WTC11 (cell line): Measurements from ENCODE around the gene TRIM38. TPM values are rescaled to one million over a fixed set of nuclear protein-coding genes. Genes with fewer than 3 reads are reported as not detected.

ENCODE experiments used
- ATAC-seq: fragments of 200-7000 bp; cut with Tn5 transposase; 2 replicates; pipeline ENCODE4 v1.10.0; 2021; ENCODE audit warnings: mild to moderate bottlenecking, moderate library complexity
- CTCF ChIA-PET: fragments of 300-600 bp; sonication (Branson Sonifier 250); formaldehyde crosslinking; loops from one replicate; lab custom pipeline; 2021; ENCODE audit warnings: antibody characterized with exemption; lab: Charles Lee
- POLR2A ChIA-PET: fragments of 350-600 bp; sonication (Branson Sonifier 250); formaldehyde crosslinking; loops from one replicate; lab custom pipeline; 2021; ENCODE audit warnings: antibody characterized with exemption; lab: Charles Lee
- DNase-seq: peaks from one replicate; pipeline ENCODE4 v3.0.0; 2021; ENCODE audit warnings: low spot score
- H3K27ac Mint-ChIP-seq: 2 replicates; pipeline ENCODE4 v1.8.0; 2021; ENCODE audit warnings: mixed read lengths
- H3K27me3 Mint-ChIP-seq: 2 replicates; pipeline ENCODE4 v1.8.0; 2021; ENCODE audit warnings: low read depth, mild to moderate bottlenecking, moderate library complexity, mixed read lengths
- H3K36me3 Mint-ChIP-seq: 2 replicates; pipeline ENCODE4 v1.8.0; 2021; ENCODE audit warnings: mixed read lengths
- H3K4me1 Mint-ChIP-seq: 2 replicates; pipeline ENCODE4 v1.8.0; 2022; ENCODE audit warnings: mixed read lengths
- H3K4me3 Mint-ChIP-seq: 2 replicates; pipeline ENCODE4 v1.8.0; 2021; ENCODE audit warnings: mild to moderate bottlenecking, moderate library complexity, mixed read lengths
- H3K9me3 Mint-ChIP-seq: 2 replicates; pipeline ENCODE4 v1.8.0; 2021; ENCODE audit warnings: mixed read lengths
- AR ChIP-seq: fragments of 250-450 bp; sonication (Bioruptor Pico); IDR thresholded peaks from 2 replicates; pipeline ENCODE4 v1.9.0; 2021; ENCODE audit warnings: mild to moderate bottlenecking
- ATF2 ChIP-seq: sonication (generic); formaldehyde crosslinking; IDR thresholded peaks from 2 replicates; pipeline ENCODE4 v1.8.1; 2022; ENCODE audit warnings: low read depth, missing genetic modification reagents, borderline replicate concordance
- EMX1 ChIP-seq: fragments of 250-450 bp; sonication (Bioruptor Pico); IDR thresholded peaks from 2 replicates; pipeline ENCODE4 v1.8.0; 2021; ENCODE audit warnings: mild to moderate bottlenecking
- ETV6 ChIP-seq: sonication (generic); formaldehyde crosslinking; IDR thresholded peaks from 2 replicates; pipeline ENCODE4 v1.8.1; 2022; ENCODE audit warnings: mild to moderate bottlenecking, missing genetic modification reagents
- GRHL2 ChIP-seq: fragments of 250-450 bp; sonication (Bioruptor Pico); IDR thresholded peaks from 2 replicates; pipeline ENCODE4 v1.8.0; 2022; ENCODE audit warnings: mild to moderate bottlenecking, moderate library complexity; ENCODE audit not compliant: insufficient replicate concordance, severe bottlenecking
- GTF2I ChIP-seq: fragments of 250-450 bp; sonication (Bioruptor Pico); conservative IDR thresholded peaks from 2 replicates; pipeline ENCODE4 v1.4.0; 2021; ENCODE audit warnings: mild to moderate bottlenecking
- IRF2 ChIP-seq: sonication (generic); formaldehyde crosslinking; IDR thresholded peaks from 2 replicates; pipeline ENCODE4 v1.8.0; 2022; ENCODE audit warnings: low read depth, missing genetic modification reagents, borderline replicate concordance
- NR1H2 ChIP-seq: sonication (generic); formaldehyde crosslinking; IDR thresholded peaks from 2 replicates; pipeline ENCODE4 v1.9.0; 2021; ENCODE audit warnings: mild to moderate bottlenecking, moderate library complexity, missing genetic modification reagents
- RORB ChIP-seq: fragments of 250-450 bp; sonication (Bioruptor Pico); IDR thresholded peaks from 2 replicates; pipeline ENCODE4 v1.9.0; 2021; ENCODE audit warnings: mild to moderate bottlenecking
- SMAD4 ChIP-seq: sonication (generic); formaldehyde crosslinking; IDR thresholded peaks from 2 replicates; pipeline ENCODE4 v1.8.0; 2022; ENCODE audit warnings: mild to moderate bottlenecking, missing genetic modification reagents
- SP1 ChIP-seq: sonication (generic); formaldehyde crosslinking; conservative IDR thresholded peaks from 2 replicates; pipeline ENCODE4 v1.8.1; 2022; ENCODE audit warnings: missing genetic modification reagents
- TEAD4 ChIP-seq: sonication (generic); formaldehyde crosslinking; IDR thresholded peaks from 2 replicates; pipeline ENCODE4 v1.8.0; 2022; ENCODE audit warnings: mild to moderate bottlenecking, missing genetic modification reagents
- ZBTB21 ChIP-seq: sonication (generic); formaldehyde crosslinking; IDR thresholded peaks from 2 replicates; pipeline ENCODE4 v1.8.1; 2023; ENCODE audit warnings: mild to moderate bottlenecking, missing genetic modification reagents, borderline replicate concordance
- ZNF423 ChIP-seq: fragments of 250-450 bp; sonication (Bioruptor Pico); IDR thresholded peaks from 2 replicates; pipeline ENCODE4 v2.1.2; 2022; ENCODE audit warnings: mild to moderate bottlenecking, moderate library complexity
- total RNA-seq: library from RNA; stranded (reverse); gene quantifications from 3 replicates; pipeline ENCODE4 v1.2.3, GENCODE V29; 2021
- TF ChIP-seq, protein P1 (sequence below): sonication (generic); formaldehyde crosslinking; IDR thresholded peaks from 2 replicates; pipeline ENCODE4 v1.8.1; 2023; ENCODE audit warnings: mild to moderate bottlenecking, missing genetic modification reagents
- TF ChIP-seq, protein P2 (sequence below): sonication (generic); formaldehyde crosslinking; conservative IDR thresholded peaks from 2 replicates; pipeline ENCODE4 v1.8.1; 2022; ENCODE audit warnings: mild to moderate bottlenecking, missing genetic modification reagents
- TF ChIP-seq, protein P3 (sequence below): sonication (generic); formaldehyde crosslinking; IDR thresholded peaks from 2 replicates; pipeline ENCODE4 v1.8.0; 2022; ENCODE audit warnings: mild to moderate bottlenecking, missing genetic modification reagents
- TF ChIP-seq, protein P4 (sequence below): sonication (generic); formaldehyde crosslinking; IDR thresholded peaks from 2 replicates; pipeline ENCODE4 v1.8.0; 2023; ENCODE audit warnings: missing genetic modification reagents

Gene TRIM38
- total RNA-seq, 1 experiment from 2014 or later: 1.6 TPM

- H3K4me3 Mint-ChIP-seq: no peak overlapping the region
- CTCF ChIA-PET: no interaction called here
- 0 out of 2 replicates have a peak, but pooled peaks cover 4% of the 10 kb centered on the region for H3K4me1 Mint-ChIP-seq
- TF ChIP-seq, protein P1, sequence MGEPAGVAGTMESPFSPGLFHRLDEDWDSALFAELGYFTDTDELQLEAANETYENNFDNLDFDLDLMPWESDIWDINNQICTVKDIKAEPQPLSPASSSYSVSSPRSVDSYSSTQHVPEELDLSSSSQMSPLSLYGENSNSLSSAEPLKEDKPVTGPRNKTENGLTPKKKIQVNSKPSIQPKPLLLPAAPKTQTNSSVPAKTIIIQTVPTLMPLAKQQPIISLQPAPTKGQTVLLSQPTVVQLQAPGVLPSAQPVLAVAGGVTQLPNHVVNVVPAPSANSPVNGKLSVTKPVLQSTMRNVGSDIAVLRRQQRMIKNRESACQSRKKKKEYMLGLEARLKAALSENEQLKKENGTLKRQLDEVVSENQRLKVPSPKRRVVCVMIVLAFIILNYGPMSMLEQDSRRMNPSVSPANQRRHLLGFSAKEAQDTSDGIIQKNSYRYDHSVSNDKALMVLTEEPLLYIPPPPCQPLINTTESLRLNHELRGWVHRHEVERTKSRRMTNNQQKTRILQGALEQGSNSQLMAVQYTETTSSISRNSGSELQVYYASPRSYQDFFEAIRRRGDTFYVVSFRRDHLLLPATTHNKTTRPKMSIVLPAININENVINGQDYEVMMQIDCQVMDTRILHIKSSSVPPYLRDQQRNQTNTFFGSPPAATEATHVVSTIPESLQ (CRISPR knock-in tag): no peak
- TF ChIP-seq ZNF423 (CRISPR knock-in tag): no peak
- TF ChIP-seq NR1H2 (CRISPR knock-in tag): no peak
- no peak for TF ChIP-seq AR
- TF ChIP-seq SP1 (CRISPR knock-in tag): no peak
- no peak for TF ChIP-seq IRF2
- no peak for TF ChIP-seq ZBTB21 (CRISPR knock-in tag)
- no peak for TF ChIP-seq TEAD4 (CRISPR knock-in tag)
- no peak for TF ChIP-seq EMX1 (CRISPR knock-in tag)
- TF ChIP-seq, protein P2, sequence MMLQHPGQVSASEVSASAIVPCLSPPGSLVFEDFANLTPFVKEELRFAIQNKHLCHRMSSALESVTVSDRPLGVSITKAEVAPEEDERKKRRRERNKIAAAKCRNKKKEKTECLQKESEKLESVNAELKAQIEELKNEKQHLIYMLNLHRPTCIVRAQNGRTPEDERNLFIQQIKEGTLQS (CRISPR knock-in tag): no peak
- TF ChIP-seq SMAD4 (CRISPR knock-in tag): no peak
- TF ChIP-seq, protein P3, sequence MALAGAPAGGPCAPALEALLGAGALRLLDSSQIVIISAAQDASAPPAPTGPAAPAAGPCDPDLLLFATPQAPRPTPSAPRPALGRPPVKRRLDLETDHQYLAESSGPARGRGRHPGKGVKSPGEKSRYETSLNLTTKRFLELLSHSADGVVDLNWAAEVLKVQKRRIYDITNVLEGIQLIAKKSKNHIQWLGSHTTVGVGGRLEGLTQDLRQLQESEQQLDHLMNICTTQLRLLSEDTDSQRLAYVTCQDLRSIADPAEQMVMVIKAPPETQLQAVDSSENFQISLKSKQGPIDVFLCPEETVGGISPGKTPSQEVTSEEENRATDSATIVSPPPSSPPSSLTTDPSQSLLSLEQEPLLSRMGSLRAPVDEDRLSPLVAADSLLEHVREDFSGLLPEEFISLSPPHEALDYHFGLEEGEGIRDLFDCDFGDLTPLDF (CRISPR knock-in tag): no peak
- TF ChIP-seq, protein P4, sequence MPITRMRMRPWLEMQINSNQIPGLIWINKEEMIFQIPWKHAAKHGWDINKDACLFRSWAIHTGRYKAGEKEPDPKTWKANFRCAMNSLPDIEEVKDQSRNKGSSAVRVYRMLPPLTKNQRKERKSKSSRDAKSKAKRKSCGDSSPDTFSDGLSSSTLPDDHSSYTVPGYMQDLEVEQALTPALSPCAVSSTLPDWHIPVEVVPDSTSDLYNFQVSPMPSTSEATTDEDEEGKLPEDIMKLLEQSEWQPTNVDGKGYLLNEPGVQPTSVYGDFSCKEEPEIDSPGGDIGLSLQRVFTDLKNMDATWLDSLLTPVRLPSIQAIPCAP (CRISPR knock-in tag): no peak
- TF ChIP-seq ETV6 (CRISPR knock-in tag): no peak
- no peak for TF ChIP-seq ATF2 (CRISPR knock-in tag)
- TF ChIP-seq RORB (CRISPR knock-in tag): no peak
- TF ChIP-seq GTF2I (CRISPR knock-in tag): no peak
- no peak for TF ChIP-seq GRHL2 (CRISPR knock-in tag)
- TF ChIP-seq, all 79 proteins: peak for 0
- DNase-seq: no peak
- H3K27ac Mint-ChIP-seq: no peak overlapping the region
- POLR2A ChIA-PET: no interaction called here
- no peaks in the 10 kb centered on the region for H3K36me3 Mint-ChIP-seq
- H3K9me3 Mint-ChIP-seq: peaks cover 3% of the 10 kb centered on the region; the same call in 1 of the 2 replicates
- H3K27me3 Mint-ChIP-seq: no peaks in the 10 kb centered on the region
- no peak for ATAC-seq
Measured at GRCh38 chr6:25918083-25918683, 44.4 kb upstream of the TRIM38 start.
